Measurements from ENCODE around the gene KPNA6. TPM values are rescaled to one million over a fixed set of nuclear protein-coding genes. Genes with fewer than 3 reads are reported as not detected.

The KPNA6 gene
- total RNA-seq, 1 donor from 2014 or later, result 60.3 TPM

GRCh38 chr1:32172621-32173245, 64.9 kb downstream of the KPNA6 start:
- POLR2A ChIA-PET, result interaction anchor here (0.6 kb wide), 1 partner anchor 16 kb away, joined by 7 read pairs; no protein-coding TSS in a partner anchor
- CTCF ChIA-PET, result no interaction called here
- Mint-ChIP-seq H3K4me1 (peaks cover 1% of the 10 kb centered on the region), H3K4me3 (no peak overlapping the region), H3K9me3 (no peaks in the 10 kb centered on the region), H3K27ac (peak overlapping the region; percentile 3), H3K27me3 (no peaks in the 10 kb centered on the region), H3K36me3 (ENCODE audit: low read depth) (peaks cover 50% of the 10 kb centered on the region)
- no peak for DNase-seq
- no peak for ATAC-seq (ENCODE audit: low read depth)
- intact Hi-C loops (cut with micrococcal nuclease), result no loop called here
- TF ChIP-seq CTCF (IDR thresholded peaks at IDR 0.05), result no peak

DNA sequence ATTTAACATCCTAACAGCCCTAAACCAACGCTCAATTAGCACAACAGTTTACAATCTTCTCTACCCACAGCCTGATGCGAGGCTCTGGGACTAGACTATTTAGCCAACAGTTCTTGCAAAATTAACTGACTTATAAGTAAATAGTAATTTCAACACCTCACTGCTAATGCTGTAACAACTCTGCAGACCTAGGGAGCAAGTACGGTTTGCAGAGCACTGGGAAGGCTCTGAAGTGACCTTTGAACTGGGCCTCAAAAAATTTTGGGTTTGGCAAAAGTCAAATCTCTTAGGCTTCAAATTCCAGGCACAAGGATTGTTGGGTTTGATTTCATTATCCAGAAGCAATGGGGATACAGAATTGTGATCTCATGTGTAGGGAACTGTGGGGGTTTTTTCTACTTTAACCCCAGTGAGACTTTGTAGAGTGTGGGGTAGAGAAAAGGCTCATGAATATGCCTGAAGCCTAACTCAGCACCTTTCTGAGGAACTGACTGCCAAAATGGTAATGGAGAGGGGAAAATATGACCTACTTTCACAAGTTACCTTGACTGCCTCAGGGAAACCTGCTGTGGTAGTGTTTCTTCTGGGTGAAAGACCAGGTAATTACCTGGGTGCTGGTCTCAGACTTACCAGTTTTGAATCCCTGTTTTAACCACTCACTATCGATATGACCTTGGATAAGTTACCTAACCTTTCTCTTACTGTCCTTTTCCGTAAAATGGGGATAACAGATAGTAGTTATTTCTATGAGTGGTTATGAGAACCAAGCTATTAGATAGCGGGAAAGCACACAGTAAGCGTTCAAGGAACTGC, 70.7 kb downstream of the KPNA6 start:
- ATAC-seq (ENCODE audit: low read depth), result no peak
- peaks cover 24% of the 10 kb centered on the region for H3K36me3 Mint-ChIP-seq (ENCODE audit: low read depth)
- no peaks in the 10 kb centered on the region for H3K27me3 Mint-ChIP-seq
- peaks cover 35% of the 10 kb centered on the region for H3K4me1 Mint-ChIP-seq
- CTCF ChIA-PET, result interaction anchor here (0.9 to 1.7 kb wide), 4 partner anchors 32 to 238 kb away, joined by 3 to 6 read pairs (median 4); partner anchors contain the start of gene KPNA6
- POLR2A ChIA-PET, result interaction anchor here (0.5 to 2.7 kb wide), 23 partner anchors 11 to 667 kb away, joined by 3 to 37 read pairs (median 7); partner anchors contain the start of genes BSDC1, CCDC28B, HDAC1 and KPNA6
- H3K27ac Mint-ChIP-seq, result peak overlapping the region; percentile 98
- H3K9me3 Mint-ChIP-seq, result no peaks in the 10 kb centered on the region
- no peak for TF ChIP-seq CTCF (IDR thresholded peaks at IDR 0.05)
- intact Hi-C loops (cut with micrococcal nuclease), result loop anchor here (1.0 to 2.0 kb wide), 5 partner anchors 44 to 216 kb away; partner anchors contain the start of genes BSDC1, EIF3I, KPNA6 and TMEM234
- peak overlapping the region; percentile 90 for H3K4me3 Mint-ChIP-seq
- no peak for DNase-seq

GRCh38 chr1:32179193-32179442, 71.3 kb downstream of the KPNA6 start:
- ATAC-seq (ENCODE audit: low read depth) (no peak), DNase-seq (no peak)
- no peak for TF ChIP-seq CTCF (IDR thresholded peaks at IDR 0.05)
- intact Hi-C loops (cut with micrococcal nuclease), result loop anchor here (1.0 to 2.0 kb wide), 5 partner anchors 43 to 215 kb away; partner anchors contain the start of genes BSDC1, EIF3I, KPNA6 and TMEM234
- CTCF ChIA-PET, result interaction anchor here (0.9 to 1.7 kb wide), 4 partner anchors 33 to 237 kb away, joined by 3 to 6 read pairs (median 4); partner anchors contain the start of gene KPNA6
- Mint-ChIP-seq H3K4me3 (peak overlapping the region; percentile 90), H3K36me3 (ENCODE audit: low read depth) (peaks cover 29% of the 10 kb centered on the region), H3K4me1 (peaks cover 38% of the 10 kb centered on the region), H3K27me3 (no peaks in the 10 kb centered on the region), H3K27ac (peak overlapping the region; percentile 98), H3K9me3 (no peaks in the 10 kb centered on the region)
- POLR2A ChIA-PET, result interaction anchor here (0.5 to 2.7 kb wide), 23 partner anchors 11 to 666 kb away, joined by 3 to 37 read pairs (median 7); partner anchors contain the start of genes BSDC1, CCDC28B, HDAC1 and KPNA6

GRCh38 chr1:32179443-32180185, 71.8 kb downstream of the KPNA6 start, which contains the start of gene TXLNA:
TSS of gene TXLNA (plus strand) at chr1:32179675. CDS start at chr1:32180346, 671 bp downstream.
- ATAC-seq (ENCODE audit: low read depth) (peak; percentile 91), DNase-seq (peak; percentile 89)
- peaks cover 40% of the 10 kb centered on the region for H3K4me1 Mint-ChIP-seq
- peaks cover 34% of the 10 kb centered on the region for H3K36me3 Mint-ChIP-seq (ENCODE audit: low read depth)
- CTCF ChIA-PET, result interaction anchor here (0.9 to 1.7 kb wide), 8 partner anchors 21 to 236 kb away, joined by 3 to 6 read pairs (median 4); partner anchors contain the start of genes CCDC28B, KPNA6 and TMEM39B
- H3K9me3 Mint-ChIP-seq, result no peaks in the 10 kb centered on the region
- POLR2A ChIA-PET, result interaction anchor here (0.5 to 2.7 kb wide), 24 partner anchors 12 to 637 kb away, joined by 3 to 37 read pairs (median 6); partner anchors contain the start of genes BSDC1, CCDC28B, HDAC1 and KPNA6
- TF ChIP-seq CTCF (IDR thresholded peaks at IDR 0.05), result no peak
- intact Hi-C loops (cut with micrococcal nuclease), result loop anchor here (1.0 to 2.0 kb wide), 7 partner anchors 21 to 215 kb away; partner anchors contain the start of genes BSDC1, CCDC28B, EIF3I and HDAC1
- H3K27me3 Mint-ChIP-seq, result no peaks in the 10 kb centered on the region
- H3K27ac Mint-ChIP-seq, result peak within 1 kb of the TSS; percentile 98
- H3K4me3 Mint-ChIP-seq, result peak within 1 kb of the TSS; percentile 90

All from activated B cell treated with CpG ODN at 0.5 μM for 24 hours (primary cell).